ENCODE data around the gene ACP4. TPM values are rescaled to one million over a fixed set of nuclear protein-coding genes. Genes with fewer than 3 reads are reported as not detected.
A peak's percentile ranks its signal among the peaks of the same experiment; 100 is the strongest.

The ACP4 gene
- total RNA-seq, 3 donors from 2014 or later (not counting 1 experiment from before 2014, with no cell fraction given): not detected

GRCh38 chr19:50819636-50820035, 29.4 kb downstream of the ACP4 start:
- Histone ChIP-seq H3K4me3 (ENCODE audit: low read length) (no peak overlapping the region), H3K27me3 (ENCODE audit: control insufficient read depth, insufficient read depth, low read length) (peaks cover 15% of the 10 kb centered on the region), H3K36me3 (ENCODE audit: control insufficient read depth, insufficient read depth, low read length) (no peaks in the 10 kb centered on the region), H3K4me1 (ENCODE audit: control insufficient read depth, insufficient read depth, low read length) (peaks cover 18% of the 10 kb centered on the region), H3K27ac (ENCODE audit: low read length) (no peak overlapping the region), H3K9me3 (ENCODE audit: control insufficient read depth, insufficient read depth, low read length) (no peaks in the 10 kb centered on the region)
- Mint-ChIP-seq H3K36me3 (no peaks in the 10 kb centered on the region), H3K4me3 (no peak overlapping the region), H3K4me1 (peaks cover 6 to 20% of the 10 kb centered on the region in 2 donors), H3K27ac (no peak overlapping the region), H3K27me3 (ENCODE audit: low read depth in 2 of 2) (peaks cover 67 to 71% of the 10 kb centered on the region in 2 donors), H3K9me3 (no peaks in the 10 kb centered on the region)
- no peak for ATAC-seq
- 30% methylated on average over 8 of the region's 8 CpGs for WGBS (ENCODE audit: insufficient coverage)
- no peak for TF ChIP-seq CTCF (IDR thresholded peaks at IDR 0.05)
- intact Hi-C loops (cut with micrococcal nuclease): no loop called here
- no peak for DNase-seq

- no peaks in the 10 kb centered on the region for H3K36me3 ChIP-seq (ENCODE audit: control insufficient read depth, insufficient read depth, low read length)
- no peak for ATAC-seq
- H3K4me3 Mint-ChIP-seq: no peak overlapping the region
- no peak for DNase-seq
- H3K27me3 Mint-ChIP-seq (ENCODE audit: low read depth in 2 of 2): peaks cover 62 to 67% of the 10 kb centered on the region in 2 donors
- no peaks in the 10 kb centered on the region for H3K9me3 ChIP-seq (ENCODE audit: control insufficient read depth, insufficient read depth, low read length)
- intact Hi-C loops (cut with micrococcal nuclease): no loop called here
- H3K4me1 Mint-ChIP-seq: peaks cover 6 to 20% of the 10 kb centered on the region in 2 donors
- no peak overlapping the region for H3K4me3 ChIP-seq (ENCODE audit: low read length)
- peaks cover 18% of the 10 kb centered on the region for H3K4me1 ChIP-seq (ENCODE audit: control insufficient read depth, insufficient read depth, low read length)
- no peaks in the 10 kb centered on the region for H3K36me3 Mint-ChIP-seq
- no peak overlapping the region for H3K27ac ChIP-seq (ENCODE audit: low read length)
- no peaks in the 10 kb centered on the region for H3K9me3 Mint-ChIP-seq
- TF ChIP-seq CTCF (IDR thresholded peaks at IDR 0.05): no peak
- H3K27ac Mint-ChIP-seq: peak overlapping the region in 1 of 2 donors; percentile 7
- 10% methylated on average over 15 of the region's 15 CpGs for WGBS (ENCODE audit: insufficient coverage)
- peaks cover 15% of the 10 kb centered on the region for H3K27me3 ChIP-seq (ENCODE audit: control insufficient read depth, insufficient read depth, low read length)
Observed at GRCh38 chr19:50820086-50820485, 29.9 kb downstream of the ACP4 start.

GRCh38 chr19:50820549-50821247, 30.5 kb downstream of the ACP4 start:
- Histone ChIP-seq H3K9me3 (ENCODE audit: control insufficient read depth, insufficient read depth, low read length) (no peaks in the 10 kb centered on the region), H3K27me3 (ENCODE audit: control insufficient read depth, insufficient read depth, low read length) (peaks cover 15% of the 10 kb centered on the region), H3K4me1 (ENCODE audit: control insufficient read depth, insufficient read depth, low read length) (peaks cover 18% of the 10 kb centered on the region), H3K4me3 (ENCODE audit: low read length) (no peak overlapping the region), H3K36me3 (ENCODE audit: control insufficient read depth, insufficient read depth, low read length) (no peaks in the 10 kb centered on the region), H3K27ac (ENCODE audit: low read length) (no peak overlapping the region)
- peaks cover 61% of the 10 kb centered on the region in 2 donors for H3K27me3 Mint-ChIP-seq (ENCODE audit: low read depth in 2 of 2)
- H3K4me3 Mint-ChIP-seq: no peak overlapping the region
- intact Hi-C loops (cut with micrococcal nuclease): no loop called here
- no peak for ATAC-seq
- H3K27ac Mint-ChIP-seq: peak overlapping the region in 1 of 2 donors; percentile 7
- no peak for DNase-seq
- 7% methylated on average over 16 of the region's 21 CpGs for WGBS (ENCODE audit: insufficient coverage)
- H3K9me3 Mint-ChIP-seq: no peaks in the 10 kb centered on the region
- peaks cover 6 to 20% of the 10 kb centered on the region in 2 donors for H3K4me1 Mint-ChIP-seq
- H3K36me3 Mint-ChIP-seq: no peaks in the 10 kb centered on the region
- TF ChIP-seq CTCF (IDR thresholded peaks at IDR 0.05): no peak

- Histone ChIP-seq H3K4me1 (ENCODE audit: control insufficient read depth, insufficient read depth, low read length) (peaks cover 18% of the 10 kb centered on the region), H3K36me3 (ENCODE audit: control insufficient read depth, insufficient read depth, low read length) (no peaks in the 10 kb centered on the region), H3K27ac (ENCODE audit: low read length) (no peak overlapping the region), H3K9me3 (ENCODE audit: control insufficient read depth, insufficient read depth, low read length) (no peaks in the 10 kb centered on the region), H3K4me3 (ENCODE audit: low read length) (no peak overlapping the region), H3K27me3 (ENCODE audit: control insufficient read depth, insufficient read depth, low read length) (peaks cover 15% of the 10 kb centered on the region)
- intact Hi-C loops (cut with micrococcal nuclease): no loop called here
- Mint-ChIP-seq H3K27me3 (ENCODE audit: low read depth in 2 of 2) (peaks cover 57 to 59% of the 10 kb centered on the region in 2 donors), H3K4me3 (no peak overlapping the region), H3K27ac (no peak overlapping the region), H3K4me1 (peaks cover 6 to 20% of the 10 kb centered on the region in 2 donors), H3K36me3 (no peaks in the 10 kb centered on the region), H3K9me3 (no peaks in the 10 kb centered on the region)
- ATAC-seq: no peak
- TF ChIP-seq CTCF (IDR thresholded peaks at IDR 0.05): no peak
- DNase-seq: no peak
- 77% methylated on average over 4 of the region's 4 CpGs for WGBS (ENCODE audit: insufficient coverage)
Observed at GRCh38 chr19:50821248-50821612, 31.0 kb downstream of the ACP4 start.

Measured in natural killer cell (primary cell).